Ascending aorta (tissue), 2 donors: Measurements from ENCODE around the gene TMEM175. TPM values are rescaled to one million over a fixed set of nuclear protein-coding genes. Genes with fewer than 3 reads are reported as not detected.

Experiments
- DNase-seq, 2 donors: peaks; one replicate each; pipeline ENCODE4 v3.0.0-alpha.2; 2019; ENCODE audit warnings: low spot score in 2 of 2
- H3K27ac ChIP-seq, 2 donors: fragments of 200-600 bp; sonication (generic); one replicate each; pipeline ENCODE4 v1.5.1; 2016 to 2017; ENCODE audit warnings: mild to moderate bottlenecking in 1 of 2
- H3K27me3 ChIP-seq: fragments of 200-600 bp; sonication (generic); one replicate; pipeline ENCODE4 v1.5.1; 2017
- H3K36me3 ChIP-seq, 2 donors: fragments of 200-600 bp; sonication (generic); one replicate each; pipeline ENCODE4 v1.5.1; 2016
- H3K4me1 ChIP-seq, 2 donors: fragments of 200-600 bp; sonication (generic); one replicate each; pipeline ENCODE4 v1.5.1; 2016 to 2017; ENCODE audit warnings: mild to moderate bottlenecking in 1 of 2
- H3K4me3 ChIP-seq, 2 donors: fragments of 200-600 bp; sonication (generic); one replicate each; pipeline ENCODE4 v1.5.1; 2016 to 2017; ENCODE audit warnings: mild to moderate bottlenecking in 1 of 2
- H3K9me3 ChIP-seq, 2 donors: fragments of 200-600 bp; sonication (generic); one replicate each; pipeline ENCODE4 v1.5.1; 2016
- intact Hi-C: fragments of 100-400 bp; cut with DNase I; formaldehyde crosslinking; loops from one replicate; pipeline ENCODE4 v1.15.1; 2023
- total RNA-seq: library from RNA; depleted of rRNA; stranded (reverse); fragments of >200 nt; gene quantifications from one replicate; pipeline ENCODE4 v1.1.0, GENCODE V29; 2016
- TF ChIP-seq, protein P1 (sequence below), 3 experiments: fragments of 200-600 bp in 2 of 3; fragments of 450-650 bp in 1 of 3; sonication (generic) in 2 of 3; IDR thresholded peaks; one replicate each; pipeline ENCODE4 v1.5.1; 2016 to 2019; ENCODE audit warnings: antibody characterized with exemption in 3 of 3, mild to moderate bottlenecking in 1 of 3, moderate library complexity in 1 of 3

TMEM175 gene
- total RNA-seq, 1 donor from 2014 or later, result 41.2 TPM

GRCh38 chr4:945274-946102 lies 13.2 kb downstream of the TMEM175 start:
- Histone ChIP-seq H3K27me3 (no peaks in the 10 kb centered on the region), H3K9me3 (no peaks in the 10 kb centered on the region), H3K36me3 (peaks cover 0 to 5% of the 10 kb centered on the region in 2 donors), H3K27ac (no peak overlapping the region), H3K4me1 (no peaks in the 10 kb centered on the region), H3K4me3 (no peak overlapping the region)
- TF ChIP-seq, protein P1, sequence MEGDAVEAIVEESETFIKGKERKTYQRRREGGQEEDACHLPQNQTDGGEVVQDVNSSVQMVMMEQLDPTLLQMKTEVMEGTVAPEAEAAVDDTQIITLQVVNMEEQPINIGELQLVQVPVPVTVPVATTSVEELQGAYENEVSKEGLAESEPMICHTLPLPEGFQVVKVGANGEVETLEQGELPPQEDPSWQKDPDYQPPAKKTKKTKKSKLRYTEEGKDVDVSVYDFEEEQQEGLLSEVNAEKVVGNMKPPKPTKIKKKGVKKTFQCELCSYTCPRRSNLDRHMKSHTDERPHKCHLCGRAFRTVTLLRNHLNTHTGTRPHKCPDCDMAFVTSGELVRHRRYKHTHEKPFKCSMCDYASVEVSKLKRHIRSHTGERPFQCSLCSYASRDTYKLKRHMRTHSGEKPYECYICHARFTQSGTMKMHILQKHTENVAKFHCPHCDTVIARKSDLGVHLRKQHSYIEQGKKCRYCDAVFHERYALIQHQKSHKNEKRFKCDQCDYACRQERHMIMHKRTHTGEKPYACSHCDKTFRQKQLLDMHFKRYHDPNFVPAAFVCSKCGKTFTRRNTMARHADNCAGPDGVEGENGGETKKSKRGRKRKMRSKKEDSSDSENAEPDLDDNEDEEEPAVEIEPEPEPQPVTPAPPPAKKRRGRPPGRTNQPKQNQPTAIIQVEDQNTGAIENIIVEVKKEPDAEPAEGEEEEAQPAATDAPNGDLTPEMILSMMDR (IDR thresholded peaks at IDR 0.05), result no peak
- DNase-seq, result no peak
- intact Hi-C loops, result no loop called here

GRCh38 chr4:946103-946450 lies 13.8 kb downstream of the TMEM175 start:
- intact Hi-C loops, result no loop called here
- Histone ChIP-seq H3K27ac (no peak overlapping the region), H3K4me3 (no peak overlapping the region), H3K36me3 (peaks cover 0 to 5% of the 10 kb centered on the region in 2 donors), H3K9me3 (no peaks in the 10 kb centered on the region), H3K27me3 (no peaks in the 10 kb centered on the region), H3K4me1 (no peaks in the 10 kb centered on the region)
- TF ChIP-seq, protein P1 (IDR thresholded peaks at IDR 0.05), result no peak
- DNase-seq, result no peak

DNA sequence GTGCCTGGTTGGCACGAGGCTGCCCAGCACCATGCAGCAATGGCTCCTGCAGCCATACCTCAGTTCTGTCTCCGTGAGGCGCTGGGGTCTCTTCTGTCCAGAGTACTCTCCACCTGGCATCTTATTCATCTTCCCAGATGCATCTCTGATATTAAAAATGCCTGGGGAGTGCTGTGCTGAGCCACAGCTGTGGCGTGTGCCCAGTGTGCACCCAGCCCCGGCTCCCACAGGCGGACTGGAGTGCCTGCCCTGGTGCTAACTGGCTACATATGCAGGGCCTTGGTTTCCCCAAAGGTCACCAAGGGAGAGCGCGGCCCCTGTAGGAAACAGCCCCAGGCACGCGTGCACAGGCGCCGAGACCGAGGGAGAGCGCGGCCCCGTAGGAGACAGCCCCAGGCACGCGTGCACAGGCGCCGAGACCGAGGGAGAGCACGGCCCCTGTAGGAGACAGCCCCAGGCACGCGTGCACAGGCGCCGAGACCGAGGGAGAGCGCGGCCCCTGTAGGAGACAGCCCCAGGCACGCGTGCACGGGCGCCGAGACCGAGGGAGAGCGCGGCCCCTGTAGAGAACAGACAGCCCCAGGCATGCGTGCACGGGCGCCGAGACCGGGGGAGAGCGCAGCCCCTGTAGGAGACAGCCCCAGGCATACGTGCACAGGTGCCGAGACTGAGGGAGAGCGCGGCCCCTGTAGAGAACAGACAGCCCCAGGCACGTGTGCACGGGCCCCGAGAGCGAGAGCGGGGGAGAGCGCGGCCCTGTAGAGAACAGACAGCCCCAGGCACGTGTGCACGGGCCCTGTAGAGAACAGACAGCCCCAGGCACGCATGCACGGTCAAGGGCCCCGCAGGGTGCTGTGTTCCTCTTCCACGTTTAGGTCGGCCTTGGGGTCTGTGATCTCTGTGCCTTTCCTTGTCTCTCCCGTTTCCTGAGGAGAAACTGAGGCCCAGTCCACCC lies 14.5 kb downstream of the TMEM175 start:
- Histone ChIP-seq H3K4me3 (no peak overlapping the region), H3K36me3 (peaks cover 0 to 11% of the 10 kb centered on the region in 2 donors), H3K9me3 (no peaks in the 10 kb centered on the region), H3K27me3 (no peaks in the 10 kb centered on the region), H3K27ac (no peak overlapping the region), H3K4me1 (no peaks in the 10 kb centered on the region)
- intact Hi-C loops, result no loop called here
- TF ChIP-seq, protein P1 (IDR thresholded peaks at IDR 0.05), result no peak
- DNase-seq, result no peak

GRCh38 chr4:947491-947971 lies 15.3 kb downstream of the TMEM175 start:
- Histone ChIP-seq H3K9me3 (no peaks in the 10 kb centered on the region), H3K36me3 (peaks cover 0 to 13% of the 10 kb centered on the region in 2 donors), H3K4me3 (no peak overlapping the region), H3K27ac (no peak overlapping the region), H3K27me3 (no peaks in the 10 kb centered on the region), H3K4me1 (no peaks in the 10 kb centered on the region)
- intact Hi-C loops, result no loop called here
- DNase-seq, result no peak
- TF ChIP-seq, protein P1 (IDR thresholded peaks at IDR 0.05), result no peak

DNA sequence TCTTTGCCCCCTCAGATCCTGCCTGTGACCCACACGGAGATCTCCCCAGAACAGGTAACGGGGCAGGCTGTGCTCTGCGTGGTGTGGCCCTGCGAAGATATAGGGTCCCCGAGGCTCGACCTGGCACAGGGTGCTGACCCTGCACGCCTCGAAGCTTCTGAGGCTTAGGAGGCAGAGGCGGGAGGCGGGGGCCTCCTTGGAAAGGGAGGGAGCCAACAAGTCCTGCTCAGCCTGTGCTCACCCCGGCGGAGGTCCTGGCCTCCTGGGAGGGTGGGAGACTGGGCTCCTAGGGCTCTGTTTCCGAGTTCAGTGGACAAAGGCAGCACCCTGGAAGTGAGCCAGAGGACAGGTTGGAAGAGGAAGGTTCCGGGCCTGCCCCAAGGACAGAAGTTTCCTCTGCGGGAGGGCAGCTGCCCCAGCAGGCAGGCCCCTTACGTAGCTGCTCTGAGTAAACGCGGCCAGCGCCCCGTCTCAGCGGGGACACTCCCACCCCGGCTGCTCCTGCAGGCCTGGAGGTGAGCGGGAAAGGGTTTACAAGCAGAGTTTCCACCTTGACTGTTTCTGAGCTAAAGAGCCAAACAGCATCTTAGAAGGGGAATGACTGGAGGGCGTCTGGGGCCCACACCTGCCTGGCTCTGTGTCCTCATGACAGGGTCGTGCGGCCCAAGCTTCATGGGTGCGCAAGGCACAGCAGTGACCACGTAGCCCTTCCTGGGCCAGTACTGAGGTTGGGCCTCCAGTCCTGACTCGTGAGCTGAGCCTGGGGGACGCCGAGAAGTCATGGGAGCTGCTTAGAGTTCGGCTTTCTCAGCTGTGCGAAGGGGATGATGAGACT lies 16.1 kb downstream of the TMEM175 start:
- H3K27ac ChIP-seq, result no peak overlapping the region
- no peak overlapping the region for H3K4me3 ChIP-seq
- no peaks in the 10 kb centered on the region for H3K27me3 ChIP-seq
- no peaks in the 10 kb centered on the region for H3K9me3 ChIP-seq
- DNase-seq, result no peak
- H3K36me3 ChIP-seq, result peaks cover 7 to 17% of the 10 kb centered on the region in 2 donors
- no peaks in the 10 kb centered on the region for H3K4me1 ChIP-seq
- intact Hi-C loops, result no loop called here
- TF ChIP-seq, protein P1 (IDR thresholded peaks at IDR 0.05), result no peak
